Ascending aorta (tissue), 2 donors: ENCODE results near the gene GSPT1. TPM values are rescaled to one million over a fixed set of nuclear protein-coding genes. Genes with fewer than 3 reads are reported as not detected.
"Not testable (repeated sequence)": the region's sequence is repeated elsewhere in the genome, so short reads cannot be mapped to it uniquely, and the experiment has no call there.

Source experiments
- DNase-seq, 2 donors: peaks; one replicate each; pipeline ENCODE4 v3.0.0-alpha.2; 2019; ENCODE audit warnings: low spot score in 2 of 2
- H3K27ac ChIP-seq, 2 donors: fragments of 200-600 bp; sonication (generic); one replicate each; pipeline ENCODE4 v1.5.1; 2016 to 2017; ENCODE audit warnings: mild to moderate bottlenecking in 1 of 2
- H3K27me3 ChIP-seq: fragments of 200-600 bp; sonication (generic); one replicate; pipeline ENCODE4 v1.5.1; 2017
- H3K36me3 ChIP-seq, 2 donors: fragments of 200-600 bp; sonication (generic); one replicate each; pipeline ENCODE4 v1.5.1; 2016
- H3K4me1 ChIP-seq, 2 donors: fragments of 200-600 bp; sonication (generic); one replicate each; pipeline ENCODE4 v1.5.1; 2016 to 2017; ENCODE audit warnings: mild to moderate bottlenecking in 1 of 2
- H3K4me3 ChIP-seq, 2 donors: fragments of 200-600 bp; sonication (generic); one replicate each; pipeline ENCODE4 v1.5.1; 2016 to 2017; ENCODE audit warnings: mild to moderate bottlenecking in 1 of 2
- H3K9me3 ChIP-seq, 2 donors: fragments of 200-600 bp; sonication (generic); one replicate each; pipeline ENCODE4 v1.5.1; 2016
- intact Hi-C: fragments of 100-400 bp; cut with DNase I; formaldehyde crosslinking; loops from one replicate; pipeline ENCODE4 v1.15.1; 2023
- total RNA-seq: library from RNA; depleted of rRNA; stranded (reverse); fragments of >200 nt; gene quantifications from one replicate; pipeline ENCODE4 v1.1.0, GENCODE V29; 2016
- TF ChIP-seq, protein P1 (sequence below), 3 experiments: fragments of 200-600 bp in 2 of 3; fragments of 450-650 bp in 1 of 3; sonication (generic) in 2 of 3; IDR thresholded peaks; one replicate each; pipeline ENCODE4 v1.5.1; 2016 to 2019; ENCODE audit warnings: antibody characterized with exemption in 3 of 3, mild to moderate bottlenecking in 1 of 3, moderate library complexity in 1 of 3

Gene GSPT1
- total RNA-seq, result 56.3 TPM

DNA sequence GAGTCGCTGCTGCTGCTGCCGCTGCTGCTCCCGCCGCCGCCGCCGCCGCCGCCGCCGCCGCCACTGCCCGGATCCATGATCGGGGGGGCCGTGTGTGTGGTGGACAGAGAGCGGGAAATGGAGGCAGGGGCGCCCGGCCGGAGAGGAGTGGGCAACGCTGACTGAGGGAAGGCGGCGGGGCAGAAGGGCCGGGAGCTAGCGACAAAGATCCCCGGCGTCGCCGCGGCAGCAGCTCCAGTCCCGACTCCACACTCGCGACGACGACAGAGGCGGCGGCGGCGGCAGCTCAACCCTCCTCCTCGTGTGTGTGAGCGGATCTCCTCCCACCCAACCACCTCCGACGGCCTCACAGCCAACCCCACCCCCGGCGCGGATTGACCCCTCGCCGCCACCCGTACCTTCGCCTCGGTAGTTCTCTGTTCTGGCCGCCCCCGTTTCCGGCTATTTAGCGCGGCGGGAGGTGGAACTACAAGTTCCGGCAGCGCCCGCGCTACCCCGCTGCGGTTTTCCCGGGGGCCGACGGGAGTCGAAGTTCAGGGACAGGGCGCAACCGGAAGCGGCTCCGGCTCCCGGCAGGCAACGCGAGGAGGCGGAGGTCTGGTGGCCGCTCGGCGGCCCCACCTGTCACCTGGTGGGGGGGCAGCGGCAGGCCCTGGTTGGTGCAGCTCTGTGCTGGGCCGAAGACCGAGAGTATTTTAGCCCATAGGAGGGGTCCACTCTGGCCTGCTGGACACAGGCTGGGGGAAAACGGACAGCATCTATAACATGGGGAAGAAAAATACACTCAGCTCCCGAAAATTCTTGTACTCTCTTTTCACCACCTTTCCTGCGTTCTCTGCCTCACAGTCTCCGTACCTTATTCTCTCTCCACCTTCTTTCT is at the start of gene GSPT1:
Gene GSPT1 (minus strand): TSS at position 313 of the 880 bp plus-strand sequence. CDS start 236 bp downstream, at position 77.
- peak; percentile 97 to 100 for DNase-seq
- Histone ChIP-seq H3K27ac (peak within 1 kb of the TSS; percentile 93), H3K9me3 (no peaks in the 10 kb centered on the region), H3K4me3 (peak within 1 kb of the TSS; percentile 87 to 99), H3K4me1 (peaks cover 0 to 23% of the 10 kb centered on the region in 2 donors), H3K27me3 (no peaks in the 10 kb centered on the region), H3K36me3 (no peaks in the 10 kb centered on the region)
- intact Hi-C loops, result loop anchor here (1.0 to 5.0 kb wide), 5 partner anchors 60 to 174 kb away; partner anchors contain the start of genes RSL1D1, SNX29, TXNDC11 and ZC3H7A
- TF ChIP-seq, protein P1, sequence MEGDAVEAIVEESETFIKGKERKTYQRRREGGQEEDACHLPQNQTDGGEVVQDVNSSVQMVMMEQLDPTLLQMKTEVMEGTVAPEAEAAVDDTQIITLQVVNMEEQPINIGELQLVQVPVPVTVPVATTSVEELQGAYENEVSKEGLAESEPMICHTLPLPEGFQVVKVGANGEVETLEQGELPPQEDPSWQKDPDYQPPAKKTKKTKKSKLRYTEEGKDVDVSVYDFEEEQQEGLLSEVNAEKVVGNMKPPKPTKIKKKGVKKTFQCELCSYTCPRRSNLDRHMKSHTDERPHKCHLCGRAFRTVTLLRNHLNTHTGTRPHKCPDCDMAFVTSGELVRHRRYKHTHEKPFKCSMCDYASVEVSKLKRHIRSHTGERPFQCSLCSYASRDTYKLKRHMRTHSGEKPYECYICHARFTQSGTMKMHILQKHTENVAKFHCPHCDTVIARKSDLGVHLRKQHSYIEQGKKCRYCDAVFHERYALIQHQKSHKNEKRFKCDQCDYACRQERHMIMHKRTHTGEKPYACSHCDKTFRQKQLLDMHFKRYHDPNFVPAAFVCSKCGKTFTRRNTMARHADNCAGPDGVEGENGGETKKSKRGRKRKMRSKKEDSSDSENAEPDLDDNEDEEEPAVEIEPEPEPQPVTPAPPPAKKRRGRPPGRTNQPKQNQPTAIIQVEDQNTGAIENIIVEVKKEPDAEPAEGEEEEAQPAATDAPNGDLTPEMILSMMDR (IDR thresholded peaks at IDR 0.05), result no peak

DNA sequence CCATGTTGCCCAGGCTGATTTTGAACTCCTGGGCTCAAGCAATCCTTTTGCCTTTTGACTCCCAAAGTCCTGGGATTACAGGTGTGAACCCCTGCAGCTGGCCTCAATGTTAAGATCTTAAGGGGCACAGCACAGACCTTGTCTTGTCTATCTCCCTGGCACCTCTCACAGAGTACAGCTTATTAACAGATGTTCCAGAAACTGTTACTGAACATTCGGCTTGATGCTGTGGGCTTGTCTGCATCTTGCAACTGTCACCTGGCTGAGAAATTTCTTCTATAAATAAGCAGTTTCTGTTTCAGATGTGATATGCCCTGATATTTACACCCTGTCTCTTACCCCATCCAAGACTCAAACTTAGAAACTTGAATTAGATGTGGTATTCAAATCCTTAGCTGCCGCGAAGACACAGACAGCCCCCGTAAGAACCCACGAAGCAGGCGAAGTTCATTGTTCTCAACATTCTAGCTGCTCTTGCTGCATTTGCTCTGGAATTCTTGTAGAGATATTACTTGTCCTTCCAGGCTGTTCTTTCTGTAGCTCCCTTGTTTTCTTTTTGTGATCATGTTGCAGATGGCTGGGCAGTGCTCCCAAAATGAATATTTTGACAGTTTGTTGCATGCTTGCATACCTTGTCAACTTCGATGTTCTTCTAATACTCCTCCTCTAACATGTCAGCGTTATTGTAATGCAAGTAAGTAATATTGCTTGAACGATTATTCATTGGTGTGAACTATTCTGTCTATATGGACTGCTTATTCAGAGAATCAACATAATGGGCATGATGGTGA is 49.2 kb upstream of the GSPT1 start, which contains the start of gene TNFRSF17:
Gene TNFRSF17 (plus strand): TSS at position 450 of the 791 bp plus-strand sequence. CDS start 115 bp downstream, at position 565.
- H3K9me3 ChIP-seq, result no peaks in the 10 kb centered on the region
- H3K27ac ChIP-seq, result no peak within 1 kb of the TSS
- DNase-seq, result no peak
- no peak within 1 kb of the TSS for H3K4me3 ChIP-seq
- H3K4me1 ChIP-seq, result no peaks in the 10 kb centered on the region
- TF ChIP-seq, protein P1 (IDR thresholded peaks at IDR 0.05), result no peak
- no peaks in the 10 kb centered on the region for H3K36me3 ChIP-seq
- H3K27me3 ChIP-seq, result no peaks in the 10 kb centered on the region
- intact Hi-C loops, result no loop called here

DNA sequence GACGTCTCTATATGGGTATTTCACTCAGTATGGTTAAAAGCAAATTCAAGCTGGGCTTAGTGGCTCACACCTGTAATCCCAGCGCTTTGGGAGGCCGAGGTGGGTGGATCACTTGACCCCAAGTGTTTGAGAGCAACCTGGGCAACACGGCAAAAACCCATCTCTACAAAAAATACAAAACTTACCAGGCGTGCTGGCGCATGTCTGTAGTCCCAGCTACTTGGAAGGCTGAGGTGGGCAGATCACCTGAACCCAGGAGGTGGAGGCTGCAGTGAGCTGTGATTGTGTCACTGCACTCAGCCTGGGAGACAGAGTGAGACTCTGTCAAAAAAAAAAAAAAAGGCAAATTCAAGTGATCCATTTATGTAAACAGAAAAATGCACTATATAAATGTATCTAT is 48.0 kb upstream of the GSPT1 start:
- intact Hi-C loops, result no loop called here
- TF ChIP-seq, protein P1 (IDR thresholded peaks at IDR 0.05), result no peak

DNA sequence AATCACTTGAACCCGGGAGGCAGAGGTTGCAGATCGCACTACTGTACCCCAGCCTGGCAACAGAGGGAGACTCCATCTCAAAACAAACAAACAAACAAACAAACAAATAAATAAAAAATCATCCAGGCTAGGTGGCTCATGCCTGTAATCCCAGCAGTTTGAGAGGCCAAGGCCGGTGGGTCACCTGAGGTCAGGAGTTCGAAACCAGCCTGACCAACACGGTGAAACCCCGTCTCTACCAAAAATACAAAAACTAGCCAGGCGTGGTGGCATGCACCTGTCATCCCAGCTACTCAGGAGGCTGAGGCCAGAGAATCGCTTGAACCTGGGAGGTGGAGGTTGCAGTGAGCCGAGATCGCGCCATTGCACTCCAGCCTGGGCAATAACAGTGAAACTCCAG is 47.2 kb upstream of the GSPT1 start:
- H3K27ac ChIP-seq, H3K4me3 ChIP-seq, intact Hi-C loops, H3K36me3 ChIP-seq, H3K9me3 ChIP-seq, DNase-seq, H3K27me3 ChIP-seq, H3K4me1 ChIP-seq: not testable (repeated sequence)

More for the DNA sequence above, 48.0 kb upstream of the GSPT1 start:
- Histone ChIP-seq H3K4me3 (no peak overlapping the region), H3K27me3 (no peaks in the 10 kb centered on the region), H3K36me3 (no peaks in the 10 kb centered on the region), H3K9me3 (no peaks in the 10 kb centered on the region), H3K27ac (no peak overlapping the region), H3K4me1 (no peaks in the 10 kb centered on the region)
- DNase-seq, result no peak

DNA sequence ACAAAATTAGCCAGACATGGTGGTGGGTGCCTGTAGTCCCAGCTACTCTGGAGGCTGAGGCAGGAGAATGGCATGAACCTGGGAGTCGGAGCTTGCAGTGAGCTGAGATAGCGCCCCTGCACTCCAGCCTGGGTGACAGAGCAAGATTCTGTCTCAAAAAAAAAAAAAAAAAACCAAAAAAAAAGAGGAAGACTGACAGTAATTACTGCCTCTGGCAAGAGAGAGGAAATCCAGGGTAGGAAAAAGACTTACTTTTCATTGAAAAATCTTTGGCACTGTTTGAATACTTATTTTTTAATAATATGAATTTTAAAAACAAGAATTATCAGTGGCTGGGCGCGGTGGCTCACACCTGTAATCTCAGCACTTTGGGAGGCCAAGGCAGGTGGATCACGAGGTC is 46.7 kb upstream of the GSPT1 start:
- H3K27ac ChIP-seq, DNase-seq, H3K4me3 ChIP-seq, H3K36me3 ChIP-seq, intact Hi-C loops, H3K27me3 ChIP-seq, H3K9me3 ChIP-seq, H3K4me1 ChIP-seq: not testable (repeated sequence)

DNA sequence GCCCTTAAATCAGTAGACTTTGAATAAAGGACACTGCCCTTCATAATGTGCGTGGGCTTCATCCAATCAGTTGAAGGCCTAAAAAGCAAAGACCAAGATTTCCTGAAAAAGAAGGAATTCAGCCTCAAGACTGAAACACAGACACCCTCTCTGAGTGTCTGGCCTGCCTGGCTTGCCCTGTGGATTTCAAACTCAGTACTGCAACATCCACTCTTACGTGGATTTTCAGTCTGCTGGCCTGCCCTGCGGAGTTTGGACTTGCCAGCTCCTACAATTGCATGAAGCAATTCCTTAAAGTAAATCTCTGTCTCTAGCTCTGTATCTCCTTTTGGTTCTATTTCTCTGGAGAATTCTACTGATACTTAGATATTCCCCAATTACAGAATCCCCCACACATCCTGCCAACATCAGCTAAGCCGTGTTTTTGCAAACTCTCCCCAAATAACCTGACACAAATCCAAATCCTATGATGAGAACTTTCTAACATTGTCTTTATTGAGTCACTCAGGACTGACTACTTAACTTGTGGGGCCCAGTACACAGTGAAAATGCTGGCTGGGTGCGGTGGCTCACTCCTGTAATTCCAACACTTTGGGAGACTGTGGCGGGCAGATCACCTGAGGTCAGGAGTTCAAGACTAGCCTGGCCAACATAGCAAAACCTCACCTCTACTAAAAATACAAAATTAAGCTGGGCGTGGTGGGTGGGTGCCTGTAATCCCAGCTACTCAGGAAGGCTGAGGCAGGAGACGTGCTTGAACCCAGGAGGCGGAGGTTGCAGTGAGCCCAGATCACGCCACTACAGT is 42.0 kb upstream of the GSPT1 start:
- Histone ChIP-seq H3K27me3 (no peaks in the 10 kb centered on the region), H3K4me3 (no peak overlapping the region), H3K4me1 (no peaks in the 10 kb centered on the region), H3K27ac (no peak overlapping the region), H3K36me3 (no peaks in the 10 kb centered on the region), H3K9me3 (no peaks in the 10 kb centered on the region)
- TF ChIP-seq, protein P1 (IDR thresholded peaks at IDR 0.05), result no peak
- DNase-seq, result no peak
- intact Hi-C loops, result no loop called here
